CD14-positive monocyte (primary cell): ENCODE results near the gene HMGB1. TPM values are rescaled to one million over a fixed set of nuclear protein-coding genes. Genes with fewer than 3 reads are reported as not detected.

Experiments
- DNase-seq, 3 donors: peaks; one replicate each; pipeline ENCODE4 v3.0.0-alpha.2; 2011 to 2022
- H2AFZ ChIP-seq: 2 replicates; pipeline ENCODE4 v1.6.0; 2012; ENCODE audit warnings: mild to moderate bottlenecking, low read depth, low read length, inconsistent platforms; ENCODE audit not compliant: insufficient read depth, poor library complexity, severe bottlenecking
- H3K27ac ChIP-seq, 2 donors: 1 replicate in 1 of 2; 2 replicates in 1 of 2; pipeline ENCODE4 v1.5.1; 2012 to 2013; ENCODE audit warnings: low read length in 2 of 2, control low read depth in 1 of 2, inconsistent platforms in 1 of 2, low read depth in 1 of 2, mild to moderate bottlenecking in 1 of 2
- H3K27me3 ChIP-seq, 2 donors: one replicate each; pipeline versions ENCODE4 v1.6.0 to v1.6.1; 2011 to 2013; ENCODE audit warnings: low read length in 2 of 2; ENCODE audit not compliant: control insufficient read depth in 2 of 2, insufficient read depth in 2 of 2
- H3K36me3 ChIP-seq, 2 donors: replicated peaks in 1 of 2; 1 replicate in 1 of 2; 2 replicates in 1 of 2; pipeline versions ENCODE4 v1.5.1 to v1.6.1; 2012 to 2013; ENCODE audit warnings: low read length in 2 of 2, control low read depth in 1 of 2, inconsistent platforms in 1 of 2, mild to moderate bottlenecking in 1 of 2; ENCODE audit not compliant: insufficient read depth in 2 of 2, control insufficient read depth in 1 of 2
- H3K4me1 ChIP-seq, 2 donors: 1 replicate in 1 of 2; 2 replicates in 1 of 2; pipeline versions ENCODE4 v1.5.1 to v1.6.1; 2012 to 2013; ENCODE audit warnings: low read length in 2 of 2, control low read depth in 1 of 2, inconsistent platforms in 1 of 2, mild to moderate bottlenecking in 1 of 2, moderate library complexity in 1 of 2; ENCODE audit not compliant: insufficient read depth in 2 of 2, control insufficient read depth in 1 of 2
- H3K4me2 ChIP-seq: replicated peaks from 2 replicates; pipeline ENCODE3; 2012; ENCODE audit warnings: low read length, moderate library complexity, mild to moderate bottlenecking; ENCODE audit not compliant: poor library complexity, severe bottlenecking; ENCODE audit errors: extremely low read depth
- H3K4me3 ChIP-seq, 3 experiments: fragments of 200-600 bp in 1 of 3; sonication (generic) in 1 of 3; replicated peaks in 1 of 3; 1 replicate in 2 of 3; 2 replicates in 1 of 3; pipeline ENCODE4 v1.5.1; 2011 to 2013; ENCODE audit warnings: low read length in 3 of 3, mild to moderate bottlenecking in 3 of 3, control low read depth in 2 of 3, low read depth in 2 of 3, inconsistent platforms in 1 of 3, moderate library complexity in 1 of 3
- H3K79me2 ChIP-seq: 2 replicates; pipeline ENCODE4 v1.6.0; 2012; ENCODE audit warnings: mild to moderate bottlenecking, control low read depth, inconsistent platforms, low read length, moderate library complexity; ENCODE audit not compliant: insufficient read depth
- H3K9ac ChIP-seq: 2 replicates; pipeline ENCODE4 v1.6.0; 2017; ENCODE audit warnings: low read length, mild to moderate bottlenecking; ENCODE audit not compliant: insufficient read depth, poor library complexity, severe bottlenecking
- H3K9me3 ChIP-seq, 2 donors: replicated peaks in 1 of 2; 1 replicate in 1 of 2; 2 replicates in 1 of 2; pipeline versions ENCODE4 v1.5.1 to v1.6.1; 2012 to 2013; ENCODE audit warnings: low read length in 2 of 2, control low read depth in 1 of 2; ENCODE audit not compliant: control insufficient read depth in 1 of 2, insufficient read depth in 1 of 2
- H4K20me1 ChIP-seq: 2 replicates; pipeline ENCODE4 v1.6.0; 2012; ENCODE audit warnings: mild to moderate bottlenecking, low read length, control low read depth, moderate library complexity; ENCODE audit not compliant: insufficient read depth
- H3K27ac Mint-ChIP-seq, 7 donors: one replicate each; pipeline ENCODE4 v1.8.0; 2020; ENCODE audit warnings: mild to moderate bottlenecking in 7 of 7, mixed read lengths in 7 of 7, moderate library complexity in 6 of 7, inconsistent platforms in 2 of 7
- H3K27me3 Mint-ChIP-seq, 3 donors: one replicate each; pipeline ENCODE4 v1.8.0; 2021 to 2022; ENCODE audit warnings: low read depth in 3 of 3, mild to moderate bottlenecking in 3 of 3, mixed read lengths in 3 of 3, moderate library complexity in 3 of 3, inconsistent platforms in 1 of 3
- H3K36me3 Mint-ChIP-seq, 2 donors: one replicate each; pipeline ENCODE4 v1.8.0; 2020; ENCODE audit warnings: mixed read lengths in 2 of 2, inconsistent platforms in 1 of 2, mild to moderate bottlenecking in 1 of 2
- H3K4me1 Mint-ChIP-seq: one replicate; pipeline ENCODE4 v1.8.0; 2020; ENCODE audit warnings: mild to moderate bottlenecking, mixed read lengths
- H3K4me3 Mint-ChIP-seq, 2 donors: one replicate each; pipeline ENCODE4 v1.8.0; 2020; ENCODE audit warnings: mild to moderate bottlenecking in 2 of 2, mixed read lengths in 2 of 2, moderate library complexity in 1 of 2
- H3K9me3 Mint-ChIP-seq, 7 donors: one replicate each; pipeline ENCODE4 v1.8.0; 2020 to 2022; ENCODE audit warnings: mixed read lengths in 7 of 7, mild to moderate bottlenecking in 6 of 7, moderate library complexity in 6 of 7, inconsistent platforms in 2 of 7
- CTCF ChIP-seq: fragments of 200-600 bp; IDR thresholded peaks from one replicate; pipeline ENCODE4 v1.8.0; 2022; ENCODE audit warnings: antibody characterized with exemption, mild to moderate bottlenecking
- whole genome bisulfite sequencing: methylation state at CpG from one replicate; pipeline ENCODE4 v1.1.5; 2013; ENCODE audit warnings: missing lambda C conversion rate; ENCODE audit not compliant: insufficient coverage; 5-methylcytosine and 5-hydroxymethylcytosine counted together
- intact Hi-C, 2 donors: fragments of 100-400 bp; cut with micrococcal nuclease; formaldehyde crosslinking; loops; one replicate each; pipeline versions ENCODE4 v1.15.0 to v1.15.1; 2023
- polyA plus RNA-seq, 3 donors: library from polyadenylated mRNA; depleted of rRNA in 1 of 3; unstranded in 2 of 3; stranded (reverse) in 1 of 3; fragments of 300-500 nt in 2 of 3; fragments of >200 nt in 1 of 3; fragmentation: Illumina TruSeq in 2 of 3; gene quantifications; 1 replicate in 2 of 3; 2 replicates in 1 of 3; pipeline ENCODE4 v1.2.3, GENCODE V29; 2012 to 2021

Gene HMGB1
- polyA plus RNA-seq, 3 donors, result 132 to 489 (median 430) TPM

- H3K4me2 ChIP-seq, result no peak overlapping the region
These were observed 30.0 kb upstream of the HMGB1 start for GRCh38 chr13:30495746-30496145.

GRCh38 chr13:30493658-30494381 is 28.1 kb upstream of the HMGB1 start:
- H3K4me3 ChIP-seq, result no peak overlapping the region
- intact Hi-C loops, result no loop called here
- no peaks in the 10 kb centered on the region for H4K20me1 ChIP-seq
- no peak overlapping the region for H2AFZ ChIP-seq
- no peaks in the 10 kb centered on the region for H3K36me3 ChIP-seq
- H3K4me1 ChIP-seq, result no peaks in the 10 kb centered on the region
- no peak overlapping the region for H3K27ac ChIP-seq
- Mint-ChIP-seq H3K36me3 (no peaks in the 10 kb centered on the region), H3K9me3 (peaks cover 0 to 4% (median 0%) of the 10 kb centered on the region in 7 donors), H3K27ac (no peak overlapping the region), H3K4me1 (no peaks in the 10 kb centered on the region), H3K4me3 (no peak overlapping the region), H3K27me3 (no peaks in the 10 kb centered on the region)
- H3K79me2 ChIP-seq, result no peaks in the 10 kb centered on the region
- WGBS, result no CpG with 5 or more reads among the region's 4 CpGs
- no peak for DNase-seq
- H3K9ac ChIP-seq, result no peak overlapping the region
- H3K27me3 ChIP-seq, result no peaks in the 10 kb centered on the region
- no peak overlapping the region for H3K4me2 ChIP-seq
- TF ChIP-seq CTCF, result no peak
- H3K9me3 ChIP-seq, result no peaks in the 10 kb centered on the region

More at GRCh38 chr13:30495746-30496145, 30.0 kb upstream of the HMGB1 start:
- no peak overlapping the region for H3K27ac Mint-ChIP-seq
- peaks cover 10% of the 10 kb centered on the region for H3K4me1 Mint-ChIP-seq
- H3K27me3 Mint-ChIP-seq, result peaks cover 0 to 3% (median 0%) of the 10 kb centered on the region in 3 donors
- no peaks in the 10 kb centered on the region for H3K79me2 ChIP-seq
- no peak overlapping the region for H2AFZ ChIP-seq
- WGBS, result no CpG with 5 or more reads among the region's 2 CpGs
- no peaks in the 10 kb centered on the region for H3K36me3 Mint-ChIP-seq
- H4K20me1 ChIP-seq, result no peaks in the 10 kb centered on the region
- H3K4me3 ChIP-seq, result no peak overlapping the region
- peaks cover 0 to 4% (median 0%) of the 10 kb centered on the region in 7 donors for H3K9me3 Mint-ChIP-seq
- DNase-seq, result no peak
- H3K4me3 Mint-ChIP-seq, result no peak overlapping the region
- TF ChIP-seq CTCF, result no peak
- H3K9ac ChIP-seq, result no peak overlapping the region
- intact Hi-C loops, result no loop called here
- H3K27ac ChIP-seq, result no peak overlapping the region
- no peaks in the 10 kb centered on the region for H3K27me3 ChIP-seq
- peaks cover 0 to 4% of the 10 kb centered on the region in 2 donors for H3K4me1 ChIP-seq
- no peaks in the 10 kb centered on the region for H3K36me3 ChIP-seq
- H3K9me3 ChIP-seq, result no peaks in the 10 kb centered on the region
